Liver (tissue), 3 donors: ENCODE results near the gene SLC12A5.

Source experiments
- TF ChIP-seq, protein P1 (sequence below): fragments of 150-350 bp; IDR thresholded peaks from 2 replicates; pipeline ENCODE4 v1.5.1; 2017; ENCODE audit warnings: improper control_type of control experiment, low read depth, low read length; ENCODE audit not compliant: missing input control
- TF ChIP-seq, protein P2 (sequence below): IDR thresholded peaks from 2 replicates; pipeline ENCODE4 v1.6.1; 2016; ENCODE audit warnings: antibody characterized with exemption
- TF ChIP-seq, protein P3 (sequence below): IDR thresholded peaks from 2 replicates; pipeline ENCODE4 v1.6.1; 2016; ENCODE audit warnings: antibody characterized with exemption
- donor health status: healthy.
- donor health status: healthy.

DNA sequence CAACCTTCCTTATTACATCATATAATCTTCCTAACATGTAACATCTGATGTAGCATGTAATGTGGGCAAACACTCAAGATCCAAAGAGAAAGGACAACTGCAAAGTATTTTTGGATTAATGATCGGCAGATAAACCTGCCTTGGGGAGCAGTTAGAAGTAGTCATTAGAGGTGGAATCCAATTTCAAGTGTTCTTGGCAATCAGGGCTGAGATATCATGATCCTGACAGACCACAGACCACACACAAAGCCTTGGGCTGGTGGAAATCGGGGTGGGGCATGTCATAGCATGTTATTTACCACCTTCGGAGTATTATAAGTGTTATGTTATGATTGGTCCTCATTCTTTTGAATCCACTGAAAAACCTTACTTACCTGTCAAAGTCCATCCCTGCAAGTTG lies 44.4 kb downstream of the SLC12A5 start:
- TF ChIP-seq, protein P1, sequence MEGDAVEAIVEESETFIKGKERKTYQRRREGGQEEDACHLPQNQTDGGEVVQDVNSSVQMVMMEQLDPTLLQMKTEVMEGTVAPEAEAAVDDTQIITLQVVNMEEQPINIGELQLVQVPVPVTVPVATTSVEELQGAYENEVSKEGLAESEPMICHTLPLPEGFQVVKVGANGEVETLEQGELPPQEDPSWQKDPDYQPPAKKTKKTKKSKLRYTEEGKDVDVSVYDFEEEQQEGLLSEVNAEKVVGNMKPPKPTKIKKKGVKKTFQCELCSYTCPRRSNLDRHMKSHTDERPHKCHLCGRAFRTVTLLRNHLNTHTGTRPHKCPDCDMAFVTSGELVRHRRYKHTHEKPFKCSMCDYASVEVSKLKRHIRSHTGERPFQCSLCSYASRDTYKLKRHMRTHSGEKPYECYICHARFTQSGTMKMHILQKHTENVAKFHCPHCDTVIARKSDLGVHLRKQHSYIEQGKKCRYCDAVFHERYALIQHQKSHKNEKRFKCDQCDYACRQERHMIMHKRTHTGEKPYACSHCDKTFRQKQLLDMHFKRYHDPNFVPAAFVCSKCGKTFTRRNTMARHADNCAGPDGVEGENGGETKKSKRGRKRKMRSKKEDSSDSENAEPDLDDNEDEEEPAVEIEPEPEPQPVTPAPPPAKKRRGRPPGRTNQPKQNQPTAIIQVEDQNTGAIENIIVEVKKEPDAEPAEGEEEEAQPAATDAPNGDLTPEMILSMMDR = no peak
- TF ChIP-seq, protein P2, sequence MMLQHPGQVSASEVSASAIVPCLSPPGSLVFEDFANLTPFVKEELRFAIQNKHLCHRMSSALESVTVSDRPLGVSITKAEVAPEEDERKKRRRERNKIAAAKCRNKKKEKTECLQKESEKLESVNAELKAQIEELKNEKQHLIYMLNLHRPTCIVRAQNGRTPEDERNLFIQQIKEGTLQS = no peak
- TF ChIP-seq, protein P3, sequence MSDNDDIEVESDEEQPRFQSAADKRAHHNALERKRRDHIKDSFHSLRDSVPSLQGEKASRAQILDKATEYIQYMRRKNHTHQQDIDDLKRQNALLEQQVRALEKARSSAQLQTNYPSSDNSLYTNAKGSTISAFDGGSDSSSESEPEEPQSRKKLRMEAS = no peak
